ENCODE results near the gene GSDME. TPM values are rescaled to one million over a fixed set of nuclear protein-coding genes. Genes with fewer than 3 reads are reported as not detected.

The GSDME gene
- total RNA-seq, 1 experiment from 2014 or later = 24.4 TPM

DNA sequence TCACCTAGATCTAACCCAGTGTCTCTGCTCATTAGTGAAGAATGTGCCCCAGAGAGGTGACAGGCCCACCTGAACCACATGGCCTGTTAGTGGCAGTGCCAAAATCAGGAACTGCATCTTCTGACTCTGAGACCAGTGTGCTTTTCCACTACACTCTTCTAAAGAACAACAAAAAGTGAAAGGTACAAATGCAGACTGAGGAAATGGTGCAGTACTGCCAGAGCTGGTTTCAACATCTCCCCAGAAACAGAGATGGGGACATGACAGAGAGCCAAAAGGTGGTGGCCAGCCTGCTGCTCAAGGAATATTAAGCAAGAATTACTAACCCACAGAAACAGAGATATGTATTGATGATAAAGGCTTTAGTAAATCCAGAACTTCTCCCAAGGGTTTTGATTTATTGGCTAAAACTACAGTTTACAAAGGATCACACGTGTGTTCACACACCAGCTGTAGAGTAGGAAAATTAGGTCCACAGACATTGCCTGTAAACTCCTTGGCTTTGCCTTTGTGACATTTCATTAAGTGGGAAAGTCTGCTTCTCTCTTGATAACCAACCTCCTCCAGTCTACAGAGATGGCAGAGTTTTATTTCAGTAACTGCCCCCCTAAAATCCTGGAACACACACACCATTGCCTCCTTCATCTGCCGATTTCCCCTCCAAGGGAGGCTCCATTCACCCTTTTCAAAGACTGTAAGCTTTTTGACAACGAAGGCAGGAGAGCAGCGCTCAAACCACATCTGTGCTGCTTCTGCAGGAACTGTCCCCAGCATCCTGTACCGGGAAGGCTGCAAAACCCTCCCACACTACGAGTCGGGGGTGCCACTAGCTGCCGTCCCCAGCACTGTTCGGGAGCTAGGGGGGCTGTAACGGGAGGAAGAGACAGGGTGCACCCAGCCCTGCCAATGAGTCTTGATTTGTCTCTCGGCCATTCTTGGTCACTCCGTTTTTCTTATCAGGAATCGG, 29.8 kb downstream of the GSDME start:
- Histone ChIP-seq H3K9me3 (replicated peaks) (no peaks in the 10 kb centered on the region), H3K36me3 (no peaks in the 10 kb centered on the region), H3K27me3 (no peaks in the 10 kb centered on the region), H3K4me3 (no peak overlapping the region), H3K4me1 (no peaks in the 10 kb centered on the region), H3K27ac (no peak overlapping the region)
- DNase-seq = no peak

GRCh38 chr7:24725554-24726241, 31.6 kb downstream of the GSDME start:
- no peak for DNase-seq
- H3K4me3 ChIP-seq = no peak overlapping the region
- H3K9me3 ChIP-seq (replicated peaks) = no peaks in the 10 kb centered on the region
- H3K36me3 ChIP-seq = no peaks in the 10 kb centered on the region
- H3K27ac ChIP-seq = no peak overlapping the region
- H3K27me3 ChIP-seq = no peaks in the 10 kb centered on the region
- no peaks in the 10 kb centered on the region for H3K4me1 ChIP-seq

DNA sequence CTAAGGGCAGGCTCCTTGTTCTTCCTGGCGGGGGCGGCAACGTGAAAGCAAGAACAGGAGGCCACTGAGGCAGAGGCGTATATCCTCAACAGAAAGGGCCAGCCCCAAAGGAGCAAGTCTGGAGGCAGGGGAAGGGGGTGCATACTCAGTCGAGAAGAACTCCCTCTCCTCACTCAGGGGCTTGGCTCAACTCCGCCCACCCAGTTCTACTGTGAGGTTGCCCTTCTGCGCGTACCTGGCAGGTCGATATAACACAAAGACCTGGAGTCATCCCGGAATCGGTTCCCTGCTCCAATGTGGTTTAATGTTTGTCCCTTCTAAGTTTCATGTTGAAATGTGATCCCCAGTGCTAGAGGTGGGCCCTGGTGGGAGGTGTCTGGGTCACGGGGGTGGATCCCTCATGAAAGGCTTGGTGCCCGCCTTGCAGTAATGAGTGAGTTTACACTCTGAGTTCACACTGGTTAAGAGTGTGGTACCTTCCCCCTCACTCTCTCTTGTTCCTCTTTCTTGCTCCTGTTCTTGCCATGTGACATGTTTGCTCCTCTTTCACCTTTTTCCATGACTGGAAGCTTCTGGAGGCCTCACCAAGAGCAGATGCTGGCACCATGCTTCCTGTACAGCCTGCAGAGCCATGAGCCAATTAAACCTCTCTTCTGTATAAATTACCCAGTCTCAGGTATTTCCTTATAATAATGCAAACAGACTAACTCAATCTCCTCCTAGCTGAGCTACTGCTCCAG, 32.6 kb downstream of the GSDME start:
- Histone ChIP-seq H3K27me3 (no peaks in the 10 kb centered on the region), H3K9me3 (replicated peaks) (no peaks in the 10 kb centered on the region), H3K4me1 (no peaks in the 10 kb centered on the region), H3K36me3 (no peaks in the 10 kb centered on the region), H3K4me3 (no peak overlapping the region), H3K27ac (no peak overlapping the region)
- DNase-seq = no peak

GRCh38 chr7:24723178-24723530, 34.1 kb downstream of the GSDME start:
- Histone ChIP-seq H3K27me3 (no peaks in the 10 kb centered on the region), H3K4me1 (no peaks in the 10 kb centered on the region), H3K4me3 (no peak overlapping the region), H3K36me3 (no peaks in the 10 kb centered on the region), H3K27ac (no peak overlapping the region), H3K9me3 (replicated peaks) (no peaks in the 10 kb centered on the region)
- no peak for DNase-seq

- Histone ChIP-seq H3K27ac (no peak overlapping the region), H3K4me1 (no peaks in the 10 kb centered on the region), H3K36me3 (peaks cover under 1% of the 10 kb centered on the region; the same call in 1 of the 2 replicates), H3K4me3 (no peak overlapping the region), H3K27me3 (no peaks in the 10 kb centered on the region), H3K9me3 (replicated peaks) (no peaks in the 10 kb centered on the region)
- peak in 1 of 2 experiments; percentile 55 for DNase-seq
Observed at GRCh38 chr7:24722386-24723177, 34.7 kb downstream of the GSDME start.

GRCh38 chr7:24721481-24722001, 35.7 kb downstream of the GSDME start:
- Histone ChIP-seq H3K4me1 (no peaks in the 10 kb centered on the region), H3K27ac (no peak overlapping the region), H3K36me3 (peaks cover 2% of the 10 kb centered on the region; the same call in 1 of the 2 replicates), H3K9me3 (replicated peaks) (no peaks in the 10 kb centered on the region), H3K4me3 (no peak overlapping the region), H3K27me3 (no peaks in the 10 kb centered on the region)
- DNase-seq = no peak

GRCh38 chr7:24720283-24720682, 37.0 kb downstream of the GSDME start:
- no peak for DNase-seq
- peaks cover 2% of the 10 kb centered on the region; the same call in 1 of the 2 replicates for H3K36me3 ChIP-seq
- no peaks in the 10 kb centered on the region for H3K4me1 ChIP-seq
- H3K4me3 ChIP-seq = no peak overlapping the region
- no peaks in the 10 kb centered on the region for H3K27me3 ChIP-seq
- no peaks in the 10 kb centered on the region for H3K9me3 ChIP-seq (replicated peaks)
- H3K27ac ChIP-seq = no peak overlapping the region

- Histone ChIP-seq H3K27me3 (no peaks in the 10 kb centered on the region), H3K4me3 (no peak overlapping the region), H3K27ac (no peak overlapping the region), H3K9me3 (replicated peaks) (no peaks in the 10 kb centered on the region), H3K4me1 (no peaks in the 10 kb centered on the region), H3K36me3 (peaks cover 2% of the 10 kb centered on the region; the same call in 1 of the 2 replicates)
- no peak for DNase-seq
Observed at GRCh38 chr7:24718977-24719491, 38.2 kb downstream of the GSDME start.

- H3K9me3 ChIP-seq (replicated peaks) = no peaks in the 10 kb centered on the region
- H3K4me3 ChIP-seq = no peak overlapping the region
- no peak overlapping the region for H3K27ac ChIP-seq
- DNase-seq = no peak
- no peaks in the 10 kb centered on the region for H3K4me1 ChIP-seq
- H3K36me3 ChIP-seq = peaks cover 2% of the 10 kb centered on the region; the same call in 1 of the 2 replicates
- H3K27me3 ChIP-seq = no peaks in the 10 kb centered on the region
Observed at GRCh38 chr7:24718431-24718831, 38.8 kb downstream of the GSDME start.

GRCh38 chr7:24717694-24718320, 39.5 kb downstream of the GSDME start:
- Histone ChIP-seq H3K9me3 (replicated peaks) (no peaks in the 10 kb centered on the region), H3K36me3 (peaks cover 2% of the 10 kb centered on the region; the same call in 1 of the 2 replicates), H3K4me3 (no peak overlapping the region), H3K4me1 (no peaks in the 10 kb centered on the region), H3K27me3 (no peaks in the 10 kb centered on the region), H3K27ac (no peak overlapping the region)
- DNase-seq = no peak

- Histone ChIP-seq H3K27me3 (no peaks in the 10 kb centered on the region), H3K4me3 (no peak overlapping the region), H3K36me3 (peaks cover 2% of the 10 kb centered on the region; the same call in 1 of the 2 replicates), H3K9me3 (replicated peaks) (no peaks in the 10 kb centered on the region), H3K4me1 (no peaks in the 10 kb centered on the region), H3K27ac (no peak overlapping the region)
- DNase-seq = no peak
Observed at GRCh38 chr7:24717247-24717622, 40.0 kb downstream of the GSDME start.

GRCh38 chr7:24716480-24717246, 40.6 kb downstream of the GSDME start:
- Histone ChIP-seq H3K27me3 (no peaks in the 10 kb centered on the region), H3K36me3 (peaks cover 2% of the 10 kb centered on the region; the same call in 1 of the 2 replicates), H3K27ac (no peak overlapping the region), H3K4me3 (no peak overlapping the region), H3K9me3 (replicated peaks) (no peaks in the 10 kb centered on the region), H3K4me1 (no peaks in the 10 kb centered on the region)
- DNase-seq = no peak

Data from SJCRH30 (cell line).